HG03039 (cell line): ENCODE data around the gene KCTD21.
"Not testable (repeated sequence)": the region's sequence is repeated elsewhere in the genome, so short reads cannot be mapped to it uniquely, and the experiment has no call there.

ENCODE experiments used
- ATAC-seq: cut with Tn5 transposase; IDR thresholded peaks from one replicate; pipeline ENCODE4 v1.9.1; 2021; ENCODE audit warnings: mild to moderate bottlenecking, moderate library complexity; ENCODE audit not compliant: unreplicated experiment

The KCTD21 gene

GRCh38 chr11:78179459-78180071 is 8.9 kb downstream of the KCTD21 start:
- no peak for ATAC-seq

GRCh38 chr11:78177216-78177615 is 11.2 kb downstream of the KCTD21 start:
- ATAC-seq, result no peak

GRCh38 chr11:78176605-78177141 is 11.8 kb downstream of the KCTD21 start:
- no peak for ATAC-seq

- not testable (repeated sequence) for ATAC-seq
These were observed 12.6 kb downstream of the KCTD21 start for GRCh38 chr11:78175862-78176261.

GRCh38 chr11:78171951-78172350 is 16.5 kb downstream of the KCTD21 start:
- ATAC-seq, result no peak

GRCh38 chr11:78170874-78171549 is 17.4 kb downstream of the KCTD21 start:
- no peak for ATAC-seq

GRCh38 chr11:78170413-78170812 is 18.0 kb downstream of the KCTD21 start:
- no peak for ATAC-seq

GRCh38 chr11:78168539-78169477 is 19.6 kb downstream of the KCTD21 start:
- no peak for ATAC-seq

GRCh38 chr11:78166855-78167469 is 21.5 kb downstream of the KCTD21 start:
- no peak for ATAC-seq

GRCh38 chr11:78164471-78164870 is 24.0 kb downstream of the KCTD21 start:
- ATAC-seq, result no peak

- no peak for ATAC-seq
These were observed 24.6 kb downstream of the KCTD21 start for GRCh38 chr11:78163828-78164227.

- no peak for ATAC-seq
These were observed 26.5 kb downstream of the KCTD21 start for GRCh38 chr11:78161962-78162371.

GRCh38 chr11:78161346-78161745 is 27.1 kb downstream of the KCTD21 start:
- ATAC-seq, result no peak

- ATAC-seq, result no peak
These were observed 27.9 kb downstream of the KCTD21 start for GRCh38 chr11:78160557-78160956.

- ATAC-seq, result no peak
These were observed 29.3 kb downstream of the KCTD21 start for GRCh38 chr11:78158987-78159652.

GRCh38 chr11:78156127-78156844 is 32.1 kb downstream of the KCTD21 start:
- ATAC-seq, result no peak

- no peak for ATAC-seq
These were observed 36.6 kb downstream of the KCTD21 start for GRCh38 chr11:78151804-78152203.

- ATAC-seq, result no peak
These were observed 37.7 kb downstream of the KCTD21 start for GRCh38 chr11:78150754-78151153.

GRCh38 chr11:78150346-78150745 is 38.1 kb downstream of the KCTD21 start:
- ATAC-seq, result no peak

- no peak for ATAC-seq
These were observed 38.8 kb downstream of the KCTD21 start for GRCh38 chr11:78149646-78150045.
